GM19099 (cell line): ENCODE data around the gene PAXIP1.

Experiments used
- POLR2A ChIP-seq: IDR thresholded peaks from 3 replicates; pipeline ENCODE4 v1.6.1; 2011; ENCODE audit warnings: low read depth; ENCODE audit not compliant: insufficient read length; ENCODE audit errors: extremely low read depth

The PAXIP1 gene

DNA sequence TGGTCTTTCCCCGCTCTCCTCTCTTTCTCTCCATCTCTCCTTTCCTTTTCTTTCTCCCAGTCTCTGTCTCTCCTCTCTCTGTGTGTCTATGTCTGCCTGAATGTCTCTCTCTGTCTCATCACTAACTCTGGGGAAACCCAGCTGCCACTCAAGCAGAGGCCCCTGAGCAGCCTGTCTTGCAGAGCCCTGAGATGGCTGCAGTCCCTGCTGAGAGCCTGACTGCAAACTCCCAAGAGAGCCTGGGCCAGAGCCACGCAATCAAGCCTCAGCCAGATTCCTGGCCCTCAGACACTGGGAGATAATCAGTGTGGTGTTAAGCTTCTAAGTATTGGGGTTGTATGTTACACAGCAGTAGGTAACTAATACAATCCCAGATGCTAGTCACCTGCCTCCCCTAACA, 91.5 kb downstream of the PAXIP1 start:
- no peak for TF ChIP-seq POLR2A

DNA sequence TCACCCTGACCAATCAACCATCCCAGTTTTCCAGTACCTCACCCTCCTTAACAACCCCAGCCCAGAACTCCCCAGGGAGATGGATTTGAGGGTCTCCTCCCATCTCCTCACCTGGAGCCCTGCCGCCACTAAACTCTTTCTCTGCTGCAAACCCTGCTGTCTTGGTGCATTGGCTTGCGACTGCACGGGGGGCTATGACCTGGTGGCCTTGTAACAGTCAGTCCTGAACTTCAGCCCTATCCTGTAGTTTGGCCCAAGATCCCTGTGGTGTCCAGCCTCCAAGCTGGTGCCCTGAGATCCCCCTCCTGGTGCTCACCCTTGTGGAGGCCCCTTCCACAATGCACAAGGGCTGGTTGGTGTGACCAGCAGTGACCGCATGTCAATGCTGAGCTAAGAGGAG, 91.9 kb downstream of the PAXIP1 start:
- TF ChIP-seq POLR2A: no peak

DNA sequence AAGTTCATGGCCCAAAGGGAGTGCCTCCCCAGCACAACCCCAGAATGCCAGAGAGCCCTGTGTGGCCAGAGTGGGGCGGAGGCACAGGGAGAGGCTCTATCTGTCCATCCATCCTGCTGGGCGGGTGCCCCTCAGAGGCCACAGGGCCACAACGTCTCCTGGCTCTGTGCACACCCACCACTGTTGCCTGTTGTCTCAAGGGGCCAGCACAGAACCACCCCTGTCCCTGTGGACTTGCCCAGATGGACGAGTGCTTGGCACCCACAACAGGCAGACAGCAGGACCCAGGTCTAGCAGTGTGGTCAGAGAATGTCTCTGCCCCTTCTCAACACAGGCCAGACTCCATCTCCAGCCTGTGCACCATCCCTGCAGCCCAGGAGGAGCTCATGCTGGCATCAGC, 92.8 kb downstream of the PAXIP1 start:
- TF ChIP-seq POLR2A: no peak

DNA sequence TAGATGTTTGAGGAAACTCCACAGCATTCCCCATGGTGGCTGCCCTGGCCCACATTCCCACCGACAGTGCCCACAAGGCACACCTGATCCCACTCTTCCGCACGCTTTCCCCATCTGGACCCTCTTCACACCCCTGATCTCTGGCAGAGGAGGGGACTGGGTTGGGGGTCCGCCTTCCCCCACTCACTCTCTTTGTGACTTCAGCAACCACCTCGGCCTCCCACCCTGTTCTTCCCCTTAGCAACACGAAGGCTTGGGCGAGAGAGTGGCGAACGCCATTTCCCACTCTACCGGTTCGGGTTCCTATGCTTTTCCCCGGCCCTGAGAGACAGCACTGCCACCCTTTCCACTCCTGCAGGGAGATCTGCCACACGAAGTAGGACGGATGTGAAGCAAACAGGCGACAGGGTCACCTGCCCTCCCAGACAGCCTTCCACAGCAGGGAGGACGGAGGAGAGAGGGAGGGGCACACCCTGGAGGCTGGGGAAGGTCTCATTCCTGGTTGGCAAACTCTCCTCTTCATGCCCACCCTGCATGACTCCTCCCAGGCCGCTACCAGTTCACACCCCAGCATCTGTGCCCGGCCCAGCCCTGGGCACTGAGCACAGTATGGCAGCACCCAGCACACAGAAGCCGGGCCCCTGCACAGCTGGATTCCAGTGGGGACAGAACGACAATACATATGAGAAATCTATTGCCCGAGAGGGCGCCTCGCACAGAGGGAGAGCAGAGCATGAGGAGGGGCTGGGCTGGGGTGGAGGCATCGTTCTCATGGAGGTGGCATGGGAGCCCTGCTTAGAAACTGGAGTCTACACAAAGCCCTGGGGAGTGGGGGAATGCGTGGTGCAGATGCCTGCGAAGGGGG, 93.5 kb downstream of the PAXIP1 start:
- no peak for TF ChIP-seq POLR2A

DNA sequence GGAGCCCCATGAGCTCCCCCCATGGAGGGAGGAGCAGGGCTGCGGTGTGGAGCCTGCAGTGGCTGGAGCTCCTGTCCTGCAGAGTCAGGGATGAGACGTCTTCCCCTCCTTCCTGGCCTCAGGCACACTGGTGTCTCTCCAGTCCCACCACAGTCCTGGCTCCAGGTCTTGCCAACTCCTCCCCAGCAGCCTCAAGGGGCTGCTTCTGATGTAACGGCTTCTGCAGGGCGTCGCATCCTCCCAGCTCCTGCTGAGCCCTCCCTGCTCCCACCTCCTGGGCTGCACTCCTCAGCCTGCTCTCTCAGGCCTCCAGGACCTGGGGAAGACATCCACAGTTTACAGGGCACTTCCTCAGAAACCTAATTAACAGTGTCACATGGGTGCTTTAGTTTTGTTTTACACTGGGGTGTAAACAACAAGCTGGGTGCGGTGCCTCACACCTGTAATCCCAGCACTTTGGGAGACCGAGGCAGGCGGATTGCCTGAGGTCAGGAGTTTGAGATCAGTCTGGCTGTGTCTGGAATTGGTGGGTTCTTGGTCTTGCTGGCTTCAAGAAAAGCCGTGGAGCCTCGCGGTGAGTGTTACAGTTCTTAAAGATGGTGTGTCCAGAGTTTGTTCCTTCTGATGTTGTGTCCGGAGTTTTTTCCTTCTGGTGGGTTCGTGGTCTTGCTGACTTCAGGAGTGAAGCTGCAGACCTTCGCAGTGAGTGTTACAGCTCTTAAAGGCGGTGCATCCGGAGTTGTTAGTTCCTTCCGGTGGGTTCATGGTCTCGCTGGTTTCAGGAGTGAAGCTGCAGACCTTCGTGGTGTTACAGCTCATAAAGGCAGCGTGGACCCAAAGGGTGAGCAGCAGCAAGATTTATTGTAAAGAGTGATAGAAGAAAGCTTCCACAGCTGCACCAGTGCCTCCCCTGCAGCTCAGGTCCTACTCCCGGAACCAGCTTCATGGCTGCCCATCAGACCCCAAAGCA, 95.0 kb downstream of the PAXIP1 start:
- TF ChIP-seq POLR2A: no peak

DNA sequence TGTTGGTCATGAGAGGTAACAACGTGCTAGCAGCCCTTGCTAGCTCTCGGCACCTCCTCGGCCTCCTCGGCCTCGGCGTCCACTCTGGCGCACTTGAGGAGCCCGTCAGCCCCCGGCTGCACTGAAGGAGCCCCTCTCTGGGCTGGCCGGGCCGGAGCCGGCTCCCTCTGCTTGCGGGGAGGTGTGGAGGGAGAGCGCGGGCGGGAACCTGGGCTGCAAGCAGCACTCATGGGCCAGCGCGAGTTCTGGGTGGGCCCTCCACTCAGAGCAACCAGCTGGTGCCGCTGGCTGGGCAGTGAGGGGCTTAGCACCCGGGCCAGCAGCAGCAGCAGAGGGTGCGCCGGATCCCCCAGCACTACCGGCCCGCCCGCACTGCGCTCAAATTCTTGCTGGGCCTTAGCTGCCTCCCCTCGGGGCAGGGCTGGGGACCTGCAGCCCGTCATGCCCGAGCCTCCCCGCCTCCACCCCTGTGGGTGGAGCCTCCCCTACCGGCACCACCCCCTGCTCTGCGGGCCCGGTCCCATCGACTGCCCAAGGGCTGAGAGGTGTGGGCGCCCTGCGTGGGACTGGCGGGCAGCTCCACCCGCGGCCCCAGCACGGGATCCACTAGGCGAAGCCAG, 96.1 kb downstream of the PAXIP1 start:
- TF ChIP-seq POLR2A: no peak

DNA sequence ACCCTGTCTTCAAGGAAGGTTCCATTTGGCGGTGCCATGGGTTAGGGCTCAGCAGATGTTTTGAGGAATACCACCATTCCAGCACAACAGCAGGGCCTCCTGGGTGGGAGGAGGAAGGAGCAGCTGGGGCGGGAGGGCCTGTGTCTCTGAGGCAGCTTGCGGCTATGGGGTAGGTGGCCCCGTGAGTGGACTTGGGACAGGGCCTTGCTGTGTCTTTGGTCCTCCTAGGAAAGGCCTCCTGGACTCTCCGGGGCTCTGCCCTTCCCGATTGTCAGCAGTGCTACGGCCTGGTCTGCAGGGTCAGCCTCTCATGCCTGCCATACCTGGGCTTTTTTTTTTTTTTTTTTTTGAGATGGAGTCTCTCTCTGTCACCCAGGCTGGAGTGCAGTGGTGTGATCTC, 96.7 kb downstream of the PAXIP1 start:
- no peak for TF ChIP-seq POLR2A

DNA sequence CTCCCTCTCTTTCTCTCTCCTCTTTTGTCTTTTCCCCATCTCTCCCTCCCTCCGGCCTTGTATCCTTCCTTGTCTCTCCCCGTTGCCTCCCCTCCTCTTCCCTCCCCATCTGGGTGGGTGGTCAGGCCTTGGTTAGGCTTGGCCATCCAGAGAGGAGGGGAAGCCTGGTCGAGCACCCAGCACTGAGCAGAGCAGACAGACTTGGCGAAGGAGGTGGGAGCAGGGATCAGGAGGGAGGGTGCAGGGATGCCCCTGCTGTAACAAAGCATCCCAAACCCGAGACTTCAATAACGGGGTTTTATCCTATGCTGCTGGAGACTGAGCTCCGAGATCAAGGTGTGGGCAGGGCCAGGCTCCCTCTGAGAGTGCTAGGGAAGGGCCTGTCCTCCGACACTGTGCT, 97.3 kb downstream of the PAXIP1 start:
- TF ChIP-seq POLR2A: no peak

DNA sequence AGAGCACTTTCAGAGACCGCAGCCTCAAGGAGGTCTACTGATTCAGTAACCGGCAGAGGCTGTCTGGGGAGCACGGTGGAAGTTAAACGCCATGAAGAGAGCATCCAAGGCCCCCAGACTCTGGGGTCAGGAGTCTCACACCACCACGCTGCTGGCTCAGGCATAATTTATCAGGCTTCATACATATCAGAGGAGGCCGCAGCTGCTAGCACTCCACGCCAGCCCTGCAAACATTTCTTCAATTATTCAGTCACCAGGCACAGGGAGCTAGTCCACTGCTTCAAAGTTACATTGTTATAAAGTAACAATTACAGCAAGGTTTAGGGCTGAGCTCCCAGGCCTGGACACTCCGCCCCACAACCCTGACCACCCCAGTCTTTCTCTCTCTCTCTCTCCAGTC, 97.8 kb downstream of the PAXIP1 start:
- TF ChIP-seq POLR2A: no peak

DNA sequence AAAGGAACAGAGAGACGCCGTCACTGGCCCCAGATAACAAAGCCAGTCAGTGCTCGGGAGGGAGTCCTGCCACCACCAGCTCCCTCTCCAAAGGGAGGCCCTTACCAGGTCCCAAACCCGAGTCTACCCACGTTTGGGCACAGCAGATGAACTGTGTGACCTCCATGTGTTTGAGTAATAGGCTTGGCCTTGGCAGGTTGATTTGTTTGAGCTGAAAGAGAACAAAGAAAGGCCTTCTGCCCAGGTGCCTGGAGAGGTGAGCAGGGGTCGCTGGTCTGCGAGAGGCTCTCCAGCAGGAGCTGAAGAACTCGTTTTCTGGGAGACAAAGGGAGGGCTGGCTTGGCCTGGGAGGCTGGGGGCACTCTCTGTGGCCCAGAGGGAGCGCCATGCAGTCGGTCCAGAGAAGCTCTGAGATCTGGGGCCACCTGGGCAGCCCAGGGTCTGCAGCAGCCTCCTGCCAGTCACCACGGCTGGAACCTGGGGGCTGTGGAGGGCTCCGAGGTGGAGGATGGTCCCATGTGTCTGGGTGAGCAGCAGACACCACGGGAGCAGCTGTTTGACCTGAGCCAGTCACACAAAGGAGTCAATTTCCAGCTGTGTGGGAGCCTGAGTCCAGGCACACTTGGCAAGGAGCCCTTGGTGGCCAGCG, 99.7 kb downstream of the PAXIP1 start:
- TF ChIP-seq POLR2A: no peak

DNA sequence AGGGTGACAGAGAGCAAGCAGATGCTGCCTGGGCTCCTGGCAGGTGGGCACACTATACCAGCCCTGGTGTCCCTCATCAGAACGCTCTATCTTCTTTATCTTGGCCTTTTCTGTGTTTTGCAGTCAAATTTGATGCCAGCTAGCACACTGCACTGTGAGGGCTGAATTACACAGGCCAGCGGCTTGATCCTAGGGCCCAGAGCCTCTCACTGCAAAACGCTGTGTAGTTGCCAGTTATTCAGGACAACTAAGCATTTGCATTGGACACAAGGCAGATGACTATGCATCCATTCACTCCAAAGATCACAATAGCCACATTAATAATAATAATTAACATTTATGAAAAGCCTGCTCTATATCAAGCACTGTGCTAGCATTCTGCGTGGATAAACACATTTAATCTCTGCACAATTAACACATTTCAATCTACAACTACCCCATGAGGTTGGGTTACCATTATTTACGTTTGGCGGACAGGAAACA, 100.3 kb downstream of the PAXIP1 start:
- TF ChIP-seq POLR2A: no peak

DNA sequence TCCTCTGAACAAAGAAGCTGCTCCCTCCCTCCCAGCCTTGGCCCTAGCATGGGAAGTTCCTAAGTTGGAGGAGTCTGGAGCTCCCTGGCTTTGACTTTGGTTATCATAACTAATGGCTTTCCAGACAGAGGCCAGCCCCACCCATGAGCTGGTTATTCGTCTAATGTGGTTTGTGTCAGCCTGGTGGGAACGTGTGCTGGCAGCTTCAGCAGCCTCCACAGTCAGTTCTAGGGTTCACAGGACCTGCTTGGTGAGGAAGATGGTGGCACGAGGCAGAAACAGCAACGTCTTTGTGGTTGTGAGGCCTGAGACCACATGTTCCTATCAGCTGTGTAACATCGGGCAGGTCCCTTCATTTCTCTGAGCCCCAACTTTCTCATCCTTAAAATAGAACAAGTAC, 103.1 kb downstream of the PAXIP1 start:
- no peak for TF ChIP-seq POLR2A

DNA sequence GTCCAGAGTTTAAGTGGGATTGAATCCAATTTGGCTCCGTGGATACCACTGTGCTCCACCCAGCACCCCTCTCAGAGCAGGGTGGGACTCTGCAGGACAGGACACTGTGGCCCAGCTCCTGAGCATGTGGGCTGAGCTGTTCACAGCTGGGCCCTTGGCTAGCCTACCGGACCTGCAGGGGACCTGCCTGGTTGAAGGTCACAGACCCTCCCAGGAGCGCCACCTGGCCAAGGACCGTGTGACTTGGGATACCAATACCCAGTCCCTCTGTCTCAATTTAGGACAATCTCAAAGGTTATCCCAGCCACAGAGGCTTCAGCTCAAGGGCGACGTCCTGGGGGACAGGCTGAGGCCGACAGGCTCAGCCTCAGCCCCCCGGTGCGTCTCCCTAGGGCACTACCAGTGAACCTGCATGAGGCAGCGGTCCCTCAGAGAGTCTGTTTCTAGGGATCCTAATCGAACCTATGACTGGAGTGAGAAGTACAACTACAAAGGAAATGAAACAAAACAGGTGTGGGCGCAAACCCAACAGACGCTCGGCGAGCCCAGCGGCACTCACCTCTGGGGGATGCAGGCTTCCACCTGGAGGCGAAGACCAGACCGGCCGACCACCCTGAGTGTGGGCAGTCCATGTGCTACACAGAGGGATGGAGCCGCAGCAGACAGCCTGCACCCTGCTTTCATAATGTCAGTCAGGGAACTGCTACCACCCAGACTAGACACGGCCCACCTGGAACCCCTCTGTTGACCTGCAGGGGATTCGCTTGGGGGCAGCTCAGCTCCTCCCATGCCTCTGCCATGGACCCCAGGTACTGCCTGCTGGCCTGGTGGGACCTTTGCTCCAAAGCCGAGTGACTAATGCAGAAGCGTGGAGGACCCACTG, 103.7 kb downstream of the PAXIP1 start:
- no peak for TF ChIP-seq POLR2A

DNA sequence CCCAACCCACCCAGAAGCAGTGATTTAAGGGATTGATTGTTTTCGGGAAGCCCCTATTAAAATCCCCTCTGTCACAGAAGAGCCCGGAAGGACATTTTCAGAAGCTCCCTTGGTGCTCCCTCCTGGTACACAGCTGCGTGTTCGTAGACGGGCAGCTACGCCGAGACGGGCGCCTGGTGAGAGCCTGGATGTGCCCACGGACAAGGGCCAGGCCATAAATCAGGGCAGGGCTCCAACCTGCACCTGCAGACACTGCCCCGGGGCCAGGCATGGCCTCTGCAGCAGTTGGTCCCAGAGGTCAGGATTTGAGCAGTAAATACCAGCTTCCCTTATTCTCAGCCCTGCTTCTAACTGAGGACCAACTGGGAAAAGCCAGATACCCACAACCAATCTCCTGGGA, 106.8 kb downstream of the PAXIP1 start:
- no peak for TF ChIP-seq POLR2A
